ENCODE measurements around the gene FBXW7. TPM values are rescaled to one million over a fixed set of nuclear protein-coding genes. Genes with fewer than 3 reads are reported as not detected.

Gene FBXW7
- total and polyA plus RNA-seq, 2 of the 8 experiments (the other 6 are each of a cell fraction or from before 2014, with no cell fraction given), result 6.0 to 26.7 TPM

- Histone ChIP-seq H3K4ac (replicated peaks; ENCODE audit: insufficient read length, low read depth, low read length) (no peak overlapping the region), H2AK5ac (ENCODE audit: low read depth, low read length) (no peak overlapping the region), H3K9me3 (ENCODE audit: insufficient read depth in 2 of 2, low read depth in 1 of 2, low read length in 1 of 2) (no peaks in the 10 kb centered on the region), H2BK5ac (ENCODE audit: low read depth, low read length) (no peak overlapping the region), H3K23ac (ENCODE audit: insufficient read length) (no peak overlapping the region), H3K9ac (replicated peaks in 1 of 4; ENCODE audit: extremely low read depth in 1 of 4, low read depth in 3 of 4, low read length in 3 of 4) (no peak overlapping the region), H3K27ac (ENCODE audit: low read depth, low read length) (no peak overlapping the region), H3K14ac (ENCODE audit: insufficient read length) (no peak overlapping the region), H2BK20ac (ENCODE audit: low read length) (no peak overlapping the region), H3K79me2 (ENCODE audit: control insufficient read depth in 1 of 2, insufficient read depth in 2 of 2, low read length in 2 of 2) (no peaks in the 10 kb centered on the region), H4K20me1 (replicated peaks in 1 of 2; ENCODE audit: control insufficient read depth in 1 of 2, insufficient read depth in 2 of 2, low read length in 2 of 2) (no peaks in the 10 kb centered on the region), H3K27me3 (replicated peaks in 1 of 4; ENCODE audit: control insufficient read depth in 3 of 4, extremely low read depth in 1 of 4, insufficient read depth in 3 of 4, low read length in 3 of 4) (no peaks in the 10 kb centered on the region), H2BK12ac (ENCODE audit: low read depth, low read length) (peak overlapping the region; percentile 72; the same call in 1 of the 2 replicates), H3K4me3 (ENCODE audit: extremely low read depth in 1 of 4, insufficient read depth in 2 of 4, low read depth in 3 of 4, low read length in 4 of 4) (no peak overlapping the region), H2BK15ac (ENCODE audit: low read length) (0 out of 2 replicates have a peak overlapping the region, but pooled peaks have one; percentile 49), H3K18ac (ENCODE audit: extremely low read depth, low read length) (no peak overlapping the region; the same call in 1 of the 2 replicates), H3K56ac (replicated peaks; ENCODE audit: insufficient read length, low read depth, low read length) (no peak overlapping the region), H3K4me1 (replicated peaks in 1 of 4; ENCODE audit: control insufficient read depth in 3 of 4, insufficient read depth in 4 of 4, low read length in 3 of 4) (peaks cover 0 to 5% (median 2%) of the 10 kb centered on the region in 4 experiments; a peak in 3 of 7 replicates), H3K79me1 (ENCODE audit: low read depth, low read length) (no peaks in the 10 kb centered on the region), H3K23me2 (ENCODE audit: low read depth, low read length) (no peaks in the 10 kb centered on the region), H4K5ac (ENCODE audit: insufficient read length, low read depth, low read length) (no peak overlapping the region), H2BK120ac (replicated peaks; ENCODE audit: low read depth, low read length) (no peak overlapping the region), H3K4me2 (ENCODE audit: insufficient read depth in 1 of 2, low read depth in 2 of 2, low read length in 2 of 2) (no peak overlapping the region), H4K91ac (replicated peaks; ENCODE audit: insufficient read length, low read length) (no peak overlapping the region), H4K8ac (ENCODE audit: extremely low read depth, insufficient read depth, low read length) (no peak overlapping the region), H3K36me3 (ENCODE audit: control insufficient read depth in 2 of 4, insufficient read depth in 4 of 4, low read length in 3 of 4) (no peaks in the 10 kb centered on the region), H2AFZ (ENCODE audit: low read length) (peak overlapping the region; percentile 72)
- POLR2A ChIA-PET (ENCODE audit: partially characterized antibody), result no interaction called here
- no peak for FAIRE-seq
- no peak for DNase-seq (ENCODE audit: low read depth in 1 of 2, low spot score in 2 of 2)
- 64% methylated on average over 2 of the region's 2 CpGs; no CpG with 5 or more reads in 1 of the 2 experiments for WGBS, 2 experiments (ENCODE audit: extremely low coverage in 1 of 2, insufficient coverage in 1 of 2, insufficient read length in 1 of 2, insufficient replicate concordance in 2 of 2, low coverage in 1 of 2, low lambda C conversion rate in 2 of 2, missing lambda C conversion rate in 1 of 2)
- CTCF ChIA-PET (ENCODE audit: partially characterized antibody), result no interaction called here
- TF ChIP-seq EZH2 (IDR thresholded peaks at IDR 0.05; ENCODE audit: low read depth, low read length, severe bottlenecking), result no peak
- no peak for TF ChIP-seq TAF1 (IDR thresholded peaks at IDR 0.05; ENCODE audit: low read depth, low read length)
- no peak for TF ChIP-seq RBBP5 (IDR thresholded peaks at IDR 0.05; ENCODE audit: borderline replicate concordance, low read depth, low read length)
- no peak for TF ChIP-seq KDM5A (IDR thresholded peaks at IDR 0.05; ENCODE audit: low read length)
- no peak for TF ChIP-seq JUN (IDR thresholded peaks at IDR 0.05; ENCODE audit: low read depth, low read length)
- TF ChIP-seq ZNF274 (IDR thresholded peaks at IDR 0.05; ENCODE audit: borderline replicate concordance, extremely low read depth, low read length), result no peak
- no peak for TF ChIP-seq BRCA1 (IDR thresholded peaks at IDR 0.05; ENCODE audit: low read depth, low read length)
- TF ChIP-seq CBX5 (IDR thresholded peaks at IDR 0.05; ENCODE audit: low read depth, low read length), result no peak
- TF ChIP-seq SRF (IDR thresholded peaks at IDR 0.05; ENCODE audit: low read depth, low read length), result no peak
- TF ChIP-seq, protein P1, sequence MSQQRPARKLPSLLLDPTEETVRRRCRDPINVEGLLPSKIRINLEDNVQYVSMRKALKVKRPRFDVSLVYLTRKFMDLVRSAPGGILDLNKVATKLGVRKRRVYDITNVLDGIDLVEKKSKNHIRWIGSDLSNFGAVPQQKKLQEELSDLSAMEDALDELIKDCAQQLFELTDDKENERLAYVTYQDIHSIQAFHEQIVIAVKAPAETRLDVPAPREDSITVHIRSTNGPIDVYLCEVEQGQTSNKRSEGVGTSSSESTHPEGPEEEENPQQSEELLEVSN (IDR thresholded peaks at IDR 0.05), result no peak
- TF ChIP-seq KDM1A (IDR thresholded peaks at IDR 0.05; ENCODE audit: borderline replicate concordance, low read length), result no peak
- no peak for TF ChIP-seq PHF8 (conservative IDR thresholded peaks at IDR 0.05; ENCODE audit: low read depth, low read length)
- TF ChIP-seq BACH1 (IDR thresholded peaks at IDR 0.05; ENCODE audit: low read length), result no peak
Measured at GRCh38 chr4:152310257-152310656, 225.6 kb downstream of the FBXW7 start.
